Skin epidermis (tissue), 12 donors: ENCODE data around the gene PCBP3.
A peak's percentile ranks its signal among the peaks of the same experiment; 100 is the strongest.
"Not testable (repeated sequence)": the region's sequence is repeated elsewhere in the genome, so short reads cannot be mapped to it uniquely, and the experiment has no call there.

Source experiments
- H3K27ac ChIP-seq, 21 experiments: fragments of 200-600 bp; sonication (generic) in 11 of 21; one replicate each; pipeline ENCODE4 v1.5.0; 2020; ENCODE audit warnings: mild to moderate bottlenecking in 3 of 21, inconsistent platforms in 2 of 21, moderate library complexity in 2 of 21
- H3K4me3 ChIP-seq, 7 experiments: fragments of 200-600 bp; sonication (generic) in 2 of 7; one replicate each; pipeline ENCODE4 v1.5.0; 2020; ENCODE audit warnings: inconsistent platforms in 2 of 7, mild to moderate bottlenecking in 2 of 7, moderate library complexity in 1 of 7

The PCBP3 gene

DNA sequence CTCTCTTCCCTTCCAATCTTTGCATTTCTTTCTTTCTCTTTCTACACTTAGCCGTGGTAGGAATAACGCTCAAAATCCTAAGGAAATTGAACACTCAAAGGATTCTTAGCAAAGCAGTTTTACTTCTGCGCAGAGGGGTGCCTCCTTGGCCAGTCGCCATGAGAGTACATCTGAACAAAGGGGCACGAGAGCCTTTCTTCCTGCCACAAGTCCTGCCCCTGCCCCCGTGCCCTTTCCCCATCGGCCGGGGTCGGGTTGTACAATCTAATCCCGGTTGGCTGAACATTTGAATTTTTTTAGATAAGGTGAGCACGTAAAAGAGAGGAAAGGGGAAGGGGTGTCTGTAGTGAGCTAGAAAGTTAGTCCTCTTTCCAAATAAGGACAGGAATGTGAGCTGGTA is 309.4 kb downstream of the PCBP3 start:
- no peak overlapping the region for H3K4me3 ChIP-seq
- peak overlapping the region in 13 of 21 experiments; percentile 18 to 76 (median 69) for H3K27ac ChIP-seq

DNA sequence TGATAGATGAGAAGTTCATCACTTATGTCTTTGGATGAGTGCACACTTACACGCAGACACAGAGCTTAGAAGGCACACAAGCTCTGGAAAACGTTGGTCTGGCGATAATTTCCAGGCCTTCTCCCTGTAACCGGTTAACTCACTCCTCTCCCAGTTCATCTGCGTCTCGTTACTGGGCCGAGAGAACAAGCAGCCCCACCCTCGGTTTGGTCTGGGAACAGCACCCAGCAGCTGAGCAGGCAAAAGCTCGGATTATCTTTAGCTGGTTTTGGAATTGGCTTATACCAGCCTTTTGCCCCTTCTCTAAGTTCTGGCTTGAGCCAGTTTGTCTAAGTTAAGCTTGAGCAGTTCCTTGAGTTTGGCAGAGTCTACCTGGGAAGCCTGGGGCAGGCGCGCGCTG is 310.7 kb downstream of the PCBP3 start:
- peak overlapping the region in 16 of 21 experiments; percentile 45 to 76 (median 69) for H3K27ac ChIP-seq
- H3K4me3 ChIP-seq, result no peak overlapping the region

DNA sequence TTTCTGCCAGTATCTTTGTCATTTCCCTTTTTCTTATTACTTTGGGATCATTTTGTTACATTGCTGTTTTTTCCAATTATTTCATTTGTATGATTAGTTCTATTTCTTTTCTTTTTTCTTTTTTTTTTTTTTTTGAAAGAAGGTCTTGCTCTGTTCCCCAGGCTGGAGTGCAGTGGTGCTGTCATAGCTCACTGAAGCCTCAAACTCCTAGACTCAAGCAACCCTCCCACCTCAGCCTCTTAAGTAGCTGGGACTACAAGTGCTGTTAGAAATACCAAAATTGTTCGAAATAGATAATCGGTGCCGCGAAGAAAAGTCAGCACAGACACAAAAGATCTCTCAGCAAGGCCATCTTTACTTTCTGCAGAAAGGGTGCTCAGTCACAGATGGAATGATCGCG is 311.4 kb downstream of the PCBP3 start:
- no peak overlapping the region for H3K4me3 ChIP-seq
- H3K27ac ChIP-seq, result peak overlapping the region in 2 of 21 experiments; percentile 29 to 42

DNA sequence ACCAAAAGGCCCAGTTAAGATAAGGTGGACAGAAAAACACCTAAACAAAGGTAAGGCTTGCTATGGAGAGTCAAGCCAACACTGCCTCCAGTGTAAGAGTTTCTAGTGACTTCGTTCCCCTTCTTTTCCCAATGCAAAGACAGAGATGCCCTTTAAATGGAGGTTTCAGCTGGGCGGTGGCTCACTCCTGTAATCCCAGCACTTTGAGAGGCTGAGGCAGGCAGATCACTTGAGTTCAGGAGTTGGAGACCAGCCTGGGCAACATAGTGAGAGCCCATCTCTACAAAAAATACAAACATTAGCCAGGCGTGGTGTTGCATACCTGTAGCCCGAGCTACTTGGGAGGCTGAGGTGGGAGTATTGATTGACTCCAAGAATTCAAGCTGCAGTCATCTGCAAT is 314.0 kb downstream of the PCBP3 start:
- peak overlapping the region in 17 of 21 experiments; percentile 4 to 87 (median 55) for H3K27ac ChIP-seq
- H3K4me3 ChIP-seq, result no peak overlapping the region

DNA sequence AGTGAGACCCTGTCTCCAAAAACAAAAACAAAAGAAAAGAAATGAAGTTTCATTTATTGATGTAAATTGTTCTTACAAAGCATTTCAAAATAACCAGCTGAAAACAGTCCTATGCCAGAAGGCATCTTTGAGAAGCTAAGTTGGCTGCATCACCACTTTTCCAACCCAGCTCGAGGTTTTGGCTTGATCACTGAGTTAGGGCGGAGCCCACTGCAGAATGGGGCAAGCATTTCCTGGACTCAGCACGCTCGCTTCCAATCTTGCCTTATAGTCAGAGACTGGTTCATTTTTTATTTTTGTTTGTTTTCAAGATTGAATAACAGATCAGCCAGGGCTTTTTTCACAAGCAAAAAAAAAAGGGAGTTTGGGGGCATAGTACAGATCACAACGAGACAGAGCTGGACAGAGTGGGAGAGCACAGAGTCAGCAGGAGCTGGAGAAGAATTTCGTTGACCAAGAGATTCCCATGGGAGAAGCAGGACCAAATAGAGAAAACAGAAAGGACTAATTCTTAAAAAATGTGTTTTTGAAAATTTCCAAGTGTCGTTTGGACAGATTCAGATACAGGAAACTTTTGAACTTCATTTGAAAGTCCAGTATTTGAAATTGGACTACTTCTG is 314.6 kb downstream of the PCBP3 start:
- Histone ChIP-seq H3K27ac (peak overlapping the region in 17 of 21 experiments; percentile 4 to 87 (median 57)), H3K4me3 (no peak overlapping the region)

DNA sequence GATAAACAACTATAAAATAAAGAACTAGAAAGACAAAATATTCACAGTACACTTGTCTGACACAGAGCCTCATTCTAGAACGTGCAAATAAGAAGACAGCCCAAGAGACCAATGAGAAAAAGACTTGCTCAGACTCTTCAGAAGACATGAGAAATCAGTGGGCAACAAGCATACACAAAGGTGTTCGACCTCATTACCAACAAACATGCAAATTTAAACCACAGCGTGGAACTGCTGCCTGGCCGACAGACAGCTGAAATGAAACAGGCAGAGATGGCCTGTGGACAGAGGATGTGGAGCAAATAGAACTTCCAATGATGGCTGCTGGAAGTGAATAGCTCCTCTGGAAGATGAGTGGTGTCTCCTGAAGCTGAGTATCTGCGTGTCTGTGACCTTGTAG is 315.7 kb downstream of the PCBP3 start:
- Histone ChIP-seq H3K27ac (peak overlapping the region in 11 of 21 experiments; percentile 1 to 87 (median 63)), H3K4me3 (no peak overlapping the region)

DNA sequence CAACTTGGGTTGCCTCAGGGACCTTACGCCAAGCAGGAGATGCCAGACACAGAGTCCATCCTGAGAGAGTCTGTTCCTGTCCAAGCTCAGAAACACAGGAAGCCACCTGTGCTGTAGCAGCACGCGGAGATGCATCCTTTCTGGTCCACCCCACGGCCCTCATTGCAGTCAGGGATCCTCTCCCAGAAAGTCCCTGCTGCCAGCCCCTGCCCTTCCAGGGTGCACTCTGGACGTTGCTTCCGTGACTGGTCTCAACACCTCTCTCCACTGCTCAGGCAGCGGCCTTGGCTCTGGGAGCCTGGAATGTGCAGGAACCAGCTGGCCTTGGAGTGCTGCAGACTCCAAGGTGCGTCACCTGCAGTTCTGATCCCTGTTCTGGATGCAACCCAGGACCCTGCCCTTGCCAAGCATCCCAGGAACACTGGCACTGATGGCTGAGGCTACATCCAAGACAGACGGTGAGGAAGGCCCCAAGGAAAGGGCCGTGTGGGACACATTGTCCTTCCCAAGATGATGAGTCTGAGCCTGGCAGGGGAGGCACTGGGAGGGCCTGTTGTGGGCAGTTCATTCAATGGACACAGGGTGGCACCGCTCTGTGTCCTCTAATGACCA is 316.4 kb downstream of the PCBP3 start:
- Histone ChIP-seq H3K27ac (peak overlapping the region in 6 of 21 experiments; percentile 7 to 87 (median 74)), H3K4me3 (no peak overlapping the region)

DNA sequence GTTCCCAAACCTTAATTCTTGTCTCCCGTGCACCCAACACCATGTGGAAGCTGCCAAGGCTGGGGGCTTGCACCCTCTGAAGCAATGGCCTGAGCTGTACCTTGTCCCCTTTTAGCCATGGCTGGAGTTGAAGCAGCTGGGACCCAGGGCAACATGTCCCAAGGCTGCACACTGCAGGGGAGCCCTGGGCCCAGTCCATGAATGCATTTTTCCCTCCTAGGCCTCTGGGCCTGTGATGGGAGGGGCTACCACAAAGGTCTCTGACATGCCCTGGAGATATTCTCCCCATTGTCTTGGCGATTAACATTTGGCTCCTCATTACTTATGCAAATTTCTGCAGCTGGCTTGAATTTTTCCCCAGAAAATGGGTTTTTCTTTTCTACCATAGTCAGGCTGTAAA is 317.9 kb downstream of the PCBP3 start:
- H3K27ac ChIP-seq, result peak overlapping the region in 2 of 21 experiments; percentile 5 to 20
- H3K4me3 ChIP-seq, result not testable (repeated sequence)

DNA sequence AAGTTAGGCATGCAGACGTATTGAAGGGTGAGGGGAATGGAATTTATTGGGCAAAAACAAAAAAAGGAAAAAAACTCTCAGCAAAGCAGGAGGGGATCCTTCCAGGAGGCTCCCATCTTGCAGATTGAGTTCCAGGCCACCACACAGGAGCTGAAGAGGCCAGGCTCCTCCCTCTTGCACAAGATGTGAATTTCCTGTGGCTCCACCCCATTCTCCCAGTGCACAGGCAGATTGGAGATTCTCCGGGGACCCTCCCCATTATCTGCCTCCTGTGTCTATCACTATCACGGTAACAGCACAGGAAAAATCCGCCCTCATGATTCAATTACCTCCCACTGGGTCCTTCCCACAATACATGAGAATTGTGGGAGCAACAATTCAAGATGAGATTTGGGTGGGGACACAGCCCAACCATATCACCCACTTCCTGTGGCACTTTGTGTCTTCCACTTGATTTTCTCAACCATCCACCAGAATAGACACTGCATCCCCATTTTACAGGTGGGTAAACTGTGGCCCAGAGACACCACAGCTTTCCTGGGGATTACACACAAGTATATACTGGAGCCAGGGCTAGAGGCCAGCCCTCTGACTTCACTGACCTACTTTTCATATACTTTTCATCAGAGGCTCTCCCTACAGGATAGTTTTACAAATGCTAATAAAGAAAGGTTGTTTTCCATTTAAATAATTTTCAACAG is 319.2 kb downstream of the PCBP3 start:
- no peak overlapping the region for H3K27ac ChIP-seq
- H3K4me3 ChIP-seq, result no peak overlapping the region

DNA sequence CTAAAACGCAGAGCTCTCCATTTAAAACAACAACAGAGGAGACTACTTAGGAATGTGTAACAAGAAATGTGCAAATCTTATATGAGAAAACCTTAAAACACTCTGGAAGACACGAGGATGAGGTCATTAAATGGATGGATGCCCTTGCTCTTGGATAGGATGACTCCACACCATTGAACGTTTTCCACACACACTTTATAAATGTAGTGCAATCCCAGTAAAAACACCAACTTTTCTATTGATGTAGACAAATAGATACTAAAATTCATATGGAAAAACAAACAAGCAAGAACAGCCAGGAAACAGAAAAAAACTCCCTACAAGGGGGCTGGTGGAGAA is 319.7 kb downstream of the PCBP3 start:
- Histone ChIP-seq H3K4me3 (no peak overlapping the region), H3K27ac (no peak overlapping the region)

DNA sequence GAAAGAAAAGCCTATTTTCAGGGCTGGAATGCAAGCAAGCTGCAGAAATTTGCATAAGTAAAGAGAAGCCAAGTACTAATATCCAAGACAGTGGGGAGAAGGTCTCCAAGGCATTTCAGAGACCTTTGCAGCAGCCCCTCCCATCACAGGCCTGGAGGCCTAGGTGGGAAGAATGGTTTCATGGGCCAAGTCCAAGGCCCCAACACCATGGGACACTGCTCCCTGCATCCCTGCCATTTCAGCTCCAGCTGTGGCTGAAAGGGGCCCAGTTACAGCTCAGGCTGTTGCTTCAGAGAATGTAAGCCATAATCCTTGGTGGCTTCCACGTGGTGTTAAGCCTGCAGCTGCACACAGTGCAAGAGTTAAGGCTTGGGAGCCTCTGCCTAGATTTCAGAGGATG is 321.1 kb downstream of the PCBP3 start:
- H3K27ac ChIP-seq, result no peak overlapping the region

DNA sequence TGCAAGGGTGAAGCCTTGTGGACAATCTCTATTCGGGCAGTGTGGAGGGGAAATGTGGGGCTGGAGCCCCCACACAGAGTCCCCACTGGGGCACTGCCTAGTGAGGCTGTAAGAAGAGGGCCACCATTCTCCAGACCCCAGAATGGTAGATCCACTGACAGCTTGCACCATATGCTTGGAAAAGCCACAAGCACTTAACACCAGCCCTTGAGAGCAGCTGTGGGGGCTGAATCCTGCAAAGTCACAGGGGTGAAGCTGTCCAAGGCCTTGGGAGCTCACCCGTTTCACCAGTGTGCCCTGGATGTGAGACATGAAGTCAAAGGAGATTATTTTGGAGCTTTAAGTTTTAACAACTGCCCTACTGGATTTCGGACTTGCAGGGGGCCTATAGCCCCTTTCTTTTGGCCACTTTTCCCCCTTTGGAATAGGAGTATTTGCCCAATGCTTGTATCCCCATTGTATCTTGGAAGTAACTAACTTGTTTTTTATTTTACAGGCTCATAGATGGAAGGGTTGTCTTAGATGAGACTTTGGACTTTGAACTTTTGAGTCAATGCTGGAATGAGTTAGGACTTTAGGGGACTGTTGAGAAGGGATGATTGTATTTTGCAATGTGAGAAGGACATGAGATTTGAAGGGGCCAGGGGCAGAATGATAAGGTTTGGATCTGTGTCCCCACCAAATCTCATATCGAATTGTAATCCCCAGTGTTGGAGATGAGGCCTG is 321.7 kb downstream of the PCBP3 start:
- Histone ChIP-seq H3K4me3 (no peak overlapping the region), H3K27ac (no peak overlapping the region)

More for the DNA sequence above, 321.1 kb downstream of the PCBP3 start:
- no peak overlapping the region for H3K4me3 ChIP-seq

DNA sequence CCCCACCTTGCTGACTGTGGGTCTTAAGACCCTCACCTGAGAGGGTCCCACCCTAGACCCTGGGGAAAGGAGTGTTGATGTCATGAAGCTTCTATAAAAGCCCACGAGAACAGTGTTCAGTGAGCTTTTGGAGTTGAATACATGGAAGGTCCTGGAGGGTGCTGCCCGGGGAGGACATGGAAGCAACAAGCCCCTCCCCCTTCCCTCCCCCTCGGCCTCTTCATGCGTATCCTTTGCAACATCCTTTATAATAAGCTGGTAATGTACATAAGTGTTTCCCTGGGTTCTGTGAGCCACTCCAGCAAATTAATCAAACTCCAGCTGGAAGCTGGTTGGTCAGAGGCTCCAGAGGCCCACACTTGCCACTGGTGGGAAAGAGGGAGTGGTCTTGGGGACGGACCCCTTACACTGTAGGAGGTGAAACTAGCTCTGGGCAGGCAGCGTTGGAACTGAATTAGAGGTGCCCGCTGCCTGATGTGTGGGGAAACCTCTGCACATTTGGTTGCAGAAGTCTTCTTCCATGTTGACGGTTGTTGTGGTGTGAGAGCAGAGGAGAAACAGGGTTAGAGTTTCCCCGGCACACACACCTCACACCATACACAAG is 323.4 kb downstream of the PCBP3 start:
- H3K4me3 ChIP-seq, result no peak overlapping the region

DNA sequence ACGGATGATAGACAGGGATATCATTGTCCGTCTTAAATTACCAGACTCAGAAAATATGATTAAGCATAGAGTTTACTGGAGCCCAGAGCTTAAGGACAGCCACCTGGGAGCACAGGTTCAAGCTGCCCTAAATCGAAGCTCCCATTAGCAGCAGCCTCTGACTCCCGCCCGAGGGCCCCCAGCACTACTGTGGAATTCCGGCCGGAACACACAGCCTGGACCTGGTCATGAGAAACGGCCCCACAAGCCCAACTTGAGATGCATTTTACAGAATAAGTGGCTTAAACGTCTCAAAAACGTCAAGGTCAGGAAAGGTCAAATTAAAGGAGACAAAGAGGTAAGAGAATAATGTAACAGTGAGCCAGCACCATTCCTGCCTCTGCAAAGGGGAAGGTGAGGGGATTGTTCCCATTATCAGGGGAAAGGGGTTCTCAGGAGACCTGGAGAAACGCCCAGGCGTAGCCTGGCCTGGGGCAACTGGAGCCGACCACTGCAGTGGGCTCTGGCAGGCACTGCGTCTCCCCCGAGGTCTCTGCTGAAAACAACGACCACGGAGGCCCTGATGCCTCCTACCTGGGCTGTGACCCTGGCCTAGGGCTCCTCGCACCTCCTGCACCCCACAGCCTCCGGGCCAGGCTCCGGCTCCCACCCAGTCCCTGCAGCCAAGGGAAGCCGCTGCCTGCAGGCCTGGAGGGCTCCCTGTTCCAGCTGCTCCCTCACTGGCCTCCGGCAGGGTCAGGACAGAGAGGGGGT is 326.6 kb downstream of the PCBP3 start:
- peak overlapping the region in 5 of 21 experiments; percentile 35 to 92 (median 81) for H3K27ac ChIP-seq

More for the DNA sequence above, 323.4 kb downstream of the PCBP3 start:
- no peak overlapping the region for H3K27ac ChIP-seq

DNA sequence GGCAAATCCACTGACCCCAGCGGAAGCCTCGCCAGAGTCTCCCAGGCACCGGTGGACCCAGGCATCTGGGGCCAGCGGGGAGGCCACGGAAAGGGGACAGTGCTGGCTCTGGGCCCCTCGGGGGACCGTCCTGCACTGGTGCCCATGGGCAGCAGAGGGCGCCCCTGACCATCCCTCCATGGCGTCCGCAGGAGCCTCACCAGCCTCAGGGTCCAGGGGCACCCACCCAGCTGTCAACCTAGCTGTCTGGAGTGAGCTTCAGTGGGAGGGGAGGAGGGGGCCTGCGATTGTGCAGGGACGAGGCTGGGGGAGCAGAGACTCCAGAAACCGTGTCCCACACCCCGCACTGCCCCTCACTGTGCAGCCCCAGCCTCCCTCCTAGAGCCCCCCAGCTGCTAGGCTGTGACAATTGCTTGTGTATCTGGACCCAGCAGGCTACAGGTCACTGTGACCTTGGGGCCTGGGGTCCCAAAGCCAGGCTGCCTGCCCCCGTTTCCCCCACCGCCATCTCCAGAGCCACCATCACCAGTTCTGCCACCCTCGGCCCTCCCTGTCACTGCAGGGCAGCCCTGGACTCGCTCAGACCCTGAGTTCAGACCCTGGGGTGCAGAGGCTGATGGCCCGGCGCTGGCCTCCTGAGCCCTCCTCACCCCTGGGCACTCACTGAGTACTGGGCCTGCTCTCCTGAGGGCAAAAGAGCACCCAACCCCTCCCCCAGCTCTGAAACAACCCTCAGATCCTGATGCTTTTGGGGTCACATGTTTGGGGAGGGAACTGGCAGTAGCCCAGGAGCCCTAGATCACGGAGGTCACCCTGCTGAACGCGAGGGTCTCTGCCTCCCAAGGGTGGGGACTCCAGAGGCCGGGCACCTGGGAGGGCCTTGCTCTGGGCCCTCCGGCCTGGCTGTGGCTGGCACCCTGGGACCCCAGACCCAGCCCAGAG is 327.4 kb downstream of the PCBP3 start:
- H3K4me3 ChIP-seq, result no peak overlapping the region
- H3K27ac ChIP-seq, result peak overlapping the region in 20 of 21 experiments; percentile 1 to 96 (median 82)

More for the DNA sequence above, 326.6 kb downstream of the PCBP3 start:
- no peak overlapping the region for H3K4me3 ChIP-seq

DNA sequence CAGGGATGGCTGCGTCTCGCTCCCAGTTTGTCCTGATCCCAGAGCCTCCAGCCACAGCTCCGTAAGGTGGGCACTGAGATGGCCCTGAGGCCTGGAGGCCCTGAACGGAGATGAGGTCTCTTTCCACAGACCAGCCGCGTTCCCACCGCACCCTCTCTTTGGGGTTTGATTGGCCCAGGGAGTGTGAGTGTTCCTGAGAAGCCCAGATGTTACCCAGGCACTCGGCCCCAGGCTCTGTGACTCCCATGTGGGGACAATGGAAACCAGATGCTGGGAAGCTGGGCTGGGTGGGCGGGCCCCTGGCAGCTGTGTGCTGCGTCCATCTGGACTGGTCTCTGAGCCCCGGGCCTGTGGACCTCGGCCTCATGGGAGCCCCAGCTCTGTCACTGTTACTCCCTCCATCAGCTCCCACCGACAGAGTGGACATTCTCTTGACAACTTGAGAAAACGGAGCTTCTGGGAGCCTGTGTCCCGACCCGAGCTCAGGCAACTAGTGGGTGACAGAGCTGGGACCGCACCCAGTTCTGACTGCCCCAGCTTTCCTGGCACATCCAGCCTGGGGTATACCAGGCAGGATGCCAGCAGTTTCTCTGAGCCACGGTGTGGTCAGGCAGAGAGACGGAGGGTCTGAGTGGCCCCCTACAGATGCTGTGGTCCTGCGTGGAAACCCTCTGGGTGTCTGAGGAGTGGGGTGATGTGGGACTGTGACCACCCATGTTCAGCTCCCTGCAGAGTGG is 328.3 kb downstream of the PCBP3 start:
- peak overlapping the region in 20 of 21 experiments; percentile 69 to 96 (median 87) for H3K27ac ChIP-seq
- H3K4me3 ChIP-seq, result no peak overlapping the region

DNA sequence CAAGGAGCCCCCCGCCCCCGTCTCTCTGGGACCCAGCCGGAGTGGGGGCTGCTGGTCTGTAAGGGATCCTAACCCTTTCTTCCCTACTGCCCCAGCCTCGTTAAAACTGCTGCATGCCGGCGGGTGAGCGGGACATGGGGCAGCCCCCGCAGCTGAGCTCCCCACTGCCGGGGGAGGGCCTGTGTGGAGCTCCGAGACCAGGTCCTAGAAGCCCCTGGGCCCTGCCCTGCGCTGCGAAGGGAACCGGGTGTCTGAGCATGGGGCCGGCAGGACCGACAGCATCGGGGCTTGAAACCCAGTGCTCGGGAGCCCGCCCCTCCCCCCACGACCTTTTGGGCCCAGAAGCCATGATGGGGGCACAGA is 328.8 kb downstream of the PCBP3 start:
- H3K27ac ChIP-seq, result peak overlapping the region; percentile 6 to 96 (median 87)
- peak overlapping the region in 3 of 7 experiments; percentile 37 to 47 (median 46) for H3K4me3 ChIP-seq
